Transverse colon (tissue), 4 donors: Measurements from ENCODE around the gene CUL7. TPM values are rescaled to one million over a fixed set of nuclear protein-coding genes. Genes with fewer than 3 reads are reported as not detected.
A peak's percentile ranks its signal among the peaks of the same experiment; 100 is the strongest.

Experiments used
- DNase-seq: peaks from one replicate; pipeline ENCODE4 v3.0.0-alpha.2; 2019
- H3K27ac ChIP-seq, 4 donors: fragments of 200-600 bp; sonication (generic); 2 replicates each; pipeline ENCODE4 v1.5.1; 2016 to 2018; ENCODE audit warnings: inconsistent platforms in 4 of 4
- H3K27me3 ChIP-seq: fragments of 200-600 bp; sonication (generic); 2 replicates; pipeline ENCODE4 v1.5.1; 2017; ENCODE audit warnings: inconsistent platforms
- H3K36me3 ChIP-seq, 4 donors: fragments of 200-600 bp; sonication (generic); 2 replicates each; pipeline ENCODE4 v1.5.1; 2017 to 2019; ENCODE audit warnings: inconsistent platforms in 4 of 4
- H3K4me1 ChIP-seq, 4 donors: fragments of 200-600 bp; sonication (generic); 2 replicates each; pipeline ENCODE4 v1.5.1; 2017 to 2020; ENCODE audit warnings: inconsistent platforms in 4 of 4
- H3K4me3 ChIP-seq, 4 donors: fragments of 200-600 bp; sonication (generic); 1 replicate in 1 of 4; 2 replicates in 3 of 4; pipeline versions ENCODE4 v1.5.1 to v1.6.1; 2017 to 2019; ENCODE audit warnings: inconsistent platforms in 4 of 4
- H3K9me3 ChIP-seq, 2 donors: fragments of 200-600 bp; sonication (generic); 2 replicates each; pipeline ENCODE4 v1.5.1; 2017 to 2019; ENCODE audit warnings: inconsistent platforms in 2 of 2
- CTCF ChIP-seq, 5 experiments: fragments of 200-600 bp in 3 of 5; fragments of 450-650 bp in 2 of 5; sonication (generic) in 3 of 5; IDR thresholded peaks; 1 replicate in 2 of 5; 2 replicates in 3 of 5; pipeline ENCODE4 v1.5.1; 2016 to 2017; ENCODE audit warnings: antibody characterized with exemption in 5 of 5, inconsistent platforms in 3 of 5, mild to moderate bottlenecking in 2 of 5, moderate library complexity in 1 of 5
- EP300 ChIP-seq: sonication (generic); formaldehyde crosslinking; IDR thresholded peaks from one replicate; pipeline ENCODE4 v1.6.1; 2017; ENCODE audit warnings: antibody characterized with exemption, low read depth
- POLR2A ChIP-seq: fragments of 450-650 bp; IDR thresholded peaks from one replicate; pipeline ENCODE4 v1.6.1; 2016; ENCODE audit warnings: antibody characterized with exemption, mild to moderate bottlenecking, moderate library complexity
- POLR2AphosphoS5 ChIP-seq, 3 donors: sonication (generic); formaldehyde crosslinking; IDR thresholded peaks; one replicate each; pipeline ENCODE4 v1.6.1; 2016; ENCODE audit warnings: antibody characterized with exemption in 3 of 3
- WGBS, 2 donors: methylation state at CpG; one replicate each; pipeline ENCODE4 v1.1.5; 2018; ENCODE audit warnings: low coverage in 1 of 2; 5-methylcytosine and 5-hydroxymethylcytosine counted together
- in situ Hi-C, 4 donors: fragments of 200-750 bp; cut with MboI; loops; one replicate each; pipeline versions ENCODE4 v1.15.0 to v1.15.1; 2017; ENCODE audit warnings: low sequenced_read_pairs in 3 of 4, low pct_ligation_motif_present in 1 of 4, low pct_unique_long_range_greater_than_20kb in 1 of 4
- intact Hi-C: fragments of 100-400 bp; cut with DNase I; formaldehyde crosslinking; loops from one replicate; pipeline ENCODE4 v1.15.1; 2023; ENCODE audit warnings: low total_unique reads
- total RNA-seq, 4 donors: library from RNA; depleted of rRNA; stranded (reverse); fragments of >200 nt; gene quantifications; one replicate each; pipeline ENCODE4 v1.1.0, GENCODE V29; 2016

CUL7 gene
- total RNA-seq, 4 donors from 2014 or later, result 13.0 to 29.3 (median 15.7) TPM

GRCh38 chr6:43012364-43012763 is 41.3 kb downstream of the CUL7 start:
- intact Hi-C loops (no loop called here), in situ Hi-C loops (no loop called here)
- Histone ChIP-seq H3K9me3 (no peaks in the 10 kb centered on the region), H3K4me1 (peaks cover 26 to 43% (median 34%) of the 10 kb centered on the region in 4 donors), H3K36me3 (peaks cover 0 to 7% (median 2%) of the 10 kb centered on the region in 4 donors), H3K4me3 (no peak overlapping the region), H3K27me3 (no peaks in the 10 kb centered on the region), H3K27ac (peak overlapping the region in 1 of 4 donors; percentile 84)
- no peak for DNase-seq
- TF ChIP-seq POLR2AphosphoS5 (IDR thresholded peaks at IDR 0.05), result no peak
- 92% methylated on average over 6 of the region's 6 CpGs; no CpG with 5 or more reads in 1 of the 2 donors for WGBS, 2 donors

DNA sequence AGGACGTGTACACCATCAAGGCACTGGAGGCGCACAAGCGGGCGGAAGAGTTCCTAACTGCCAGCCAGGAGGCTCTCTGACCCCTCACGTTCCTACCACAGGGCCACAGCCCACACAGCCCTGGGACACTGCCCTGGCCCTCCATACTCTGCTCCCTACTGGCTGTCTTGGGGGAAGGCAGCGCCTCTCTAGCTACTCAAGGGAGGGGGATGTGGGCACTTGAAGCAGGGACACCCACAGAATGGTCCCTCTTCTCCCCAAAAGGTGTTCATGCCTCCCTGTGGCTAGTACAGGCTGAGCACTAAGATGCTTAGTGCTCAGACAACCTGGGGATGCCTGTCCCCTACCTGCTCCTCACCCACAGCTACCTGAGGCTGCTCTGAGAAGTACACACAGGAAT is 42.4 kb downstream of the CUL7 start:
- H3K36me3 ChIP-seq, result peaks cover 0 to 8% (median 3%) of the 10 kb centered on the region in 4 donors
- 81 to 91% methylated on average over 5 to 6 of the region's 6 CpGs for WGBS, 2 donors
- intact Hi-C loops, result no loop called here

GRCh38 chr6:43009124-43009523 is 44.5 kb downstream of the CUL7 start:
- Histone ChIP-seq H3K9me3 (no peaks in the 10 kb centered on the region), H3K27me3 (no peaks in the 10 kb centered on the region), H3K36me3 (peaks cover 0 to 8% (median 3%) of the 10 kb centered on the region in 4 donors), H3K27ac (no peak overlapping the region), H3K4me3 (no peak overlapping the region), H3K4me1 (peaks cover 8 to 17% (median 11%) of the 10 kb centered on the region in 4 donors)
- 61% methylated on average over 6 of the region's 6 CpGs; no CpG with 5 or more reads in 1 of the 2 donors for WGBS, 2 donors
- intact Hi-C loops (no loop called here), in situ Hi-C loops (no loop called here)
- TF ChIP-seq CTCF (IDR thresholded peaks at IDR 0.05) (peak in 4 of 5 experiments; percentile 20 to 48 (median 31)), POLR2AphosphoS5 (IDR thresholded peaks at IDR 0.05) (no peak)
- no peak for DNase-seq

More for the DNA sequence above, 42.4 kb downstream of the CUL7 start:
- in situ Hi-C loops, result no loop called here
- Histone ChIP-seq H3K4me3 (no peak overlapping the region), H3K27me3 (no peaks in the 10 kb centered on the region), H3K27ac (no peak overlapping the region), H3K9me3 (no peaks in the 10 kb centered on the region), H3K4me1 (peaks cover 19 to 35% (median 26%) of the 10 kb centered on the region in 4 donors)
- no peak for DNase-seq
- no peak for TF ChIP-seq POLR2A

DNA sequence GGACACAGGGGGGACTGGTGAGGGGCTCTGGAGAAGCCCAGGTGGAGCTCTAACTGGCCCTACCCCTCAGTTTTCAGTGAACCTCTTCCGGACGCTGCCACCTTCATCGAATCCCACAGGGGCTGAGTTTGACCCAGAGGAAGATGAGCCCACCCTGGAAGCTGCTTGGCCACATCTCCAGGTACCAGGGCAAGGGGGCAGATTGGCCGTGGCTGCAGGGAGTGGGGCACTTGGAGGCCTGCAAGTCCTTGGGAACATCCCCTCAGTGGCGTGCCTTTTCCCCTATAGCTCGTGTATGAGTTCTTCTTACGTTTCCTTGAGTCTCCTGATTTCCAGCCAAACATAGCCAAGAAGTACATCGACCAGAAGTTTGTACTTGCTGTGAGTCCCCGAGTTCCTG is 46.5 kb downstream of the CUL7 start:
- peaks cover 0 to 4% (median under 1%) of the 10 kb centered on the region in 4 donors for H3K4me1 ChIP-seq
- H3K9me3 ChIP-seq, result no peaks in the 10 kb centered on the region
- H3K4me3 ChIP-seq, result no peak overlapping the region
- H3K27me3 ChIP-seq, result no peaks in the 10 kb centered on the region
- intact Hi-C loops (no loop called here), in situ Hi-C loops (no loop called here)
- no peak overlapping the region for H3K27ac ChIP-seq
- TF ChIP-seq POLR2A (no peak), CTCF (IDR thresholded peaks at IDR 0.05) (no peak), POLR2AphosphoS5 (IDR thresholded peaks at IDR 0.05) (no peak), EP300 (no peak)
- H3K36me3 ChIP-seq, result peaks cover 0 to 8% (median 3%) of the 10 kb centered on the region in 4 donors
- 91 to 92% methylated on average over 4 to 8 of the region's 9 CpGs for WGBS, 2 donors
- DNase-seq, result no peak

DNA sequence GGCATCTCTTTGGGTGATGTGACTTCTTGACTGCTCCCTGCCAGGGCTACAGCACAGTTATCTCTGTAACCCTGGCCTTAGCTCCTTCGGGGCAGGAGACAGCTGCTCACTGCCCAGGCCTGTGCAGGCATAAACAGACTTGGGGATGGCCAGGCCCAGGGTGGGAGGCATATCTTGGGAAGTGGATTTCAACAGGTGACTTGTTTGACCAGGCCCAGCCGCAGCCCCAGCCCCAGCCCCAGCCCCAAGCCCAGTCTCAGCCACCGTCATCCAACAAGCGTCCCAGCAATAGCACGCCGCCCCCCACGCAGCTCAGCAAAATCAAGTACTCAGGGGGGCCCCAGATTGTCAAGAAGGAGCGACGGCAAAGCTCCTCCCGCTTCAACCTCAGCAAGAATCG is 47.4 kb downstream of the CUL7 start:
- H3K27me3 ChIP-seq, result no peaks in the 10 kb centered on the region
- H3K4me3 ChIP-seq, result no peak overlapping the region
- H3K4me1 ChIP-seq, result no peaks in the 10 kb centered on the region
- no peak overlapping the region for H3K27ac ChIP-seq
- in situ Hi-C loops, result no loop called here
- WGBS, 2 donors, result 97% methylated on average over 11 of the region's 11 CpGs; no CpG with 5 or more reads in 1 of the 2 donors
- DNase-seq, result no peak
- peaks cover 0 to 8% (median 3%) of the 10 kb centered on the region in 4 donors for H3K36me3 ChIP-seq
- intact Hi-C loops, result no loop called here
- no peaks in the 10 kb centered on the region for H3K9me3 ChIP-seq
- TF ChIP-seq EP300 (no peak), CTCF (IDR thresholded peaks at IDR 0.05) (no peak), POLR2AphosphoS5 (IDR thresholded peaks at IDR 0.05) (no peak), POLR2A (no peak)
